DND-41 (cell line): ENCODE data around the gene ETFB.

Experiments used
- ATAC-seq: fragments of 200-7000 bp; cut with Tn5 transposase; 3 replicates; pipeline ENCODE4 v1.9.1; 2021; ENCODE audit warnings: low read depth; ENCODE audit not compliant: insufficient read depth
- DNase-seq: peaks from one replicate; pipeline ENCODE4 v3.0.0-alpha.2; 2020
- H2AFZ ChIP-seq: 2 replicates; pipeline ENCODE4 v1.6.0; 2012; ENCODE audit warnings: low read depth, low read length
- H3K27ac ChIP-seq: 2 replicates; pipeline ENCODE4 v1.5.1; 2012; ENCODE audit warnings: low read length, inconsistent platforms
- H3K27me3 ChIP-seq: fragments of 200-600 bp; sonication (generic); 2 replicates; pipeline ENCODE4 v1.6.0; 2012; ENCODE audit warnings: low read length, mild to moderate bottlenecking, inconsistent platforms; ENCODE audit not compliant: insufficient read depth, poor library complexity
- H3K36me3 ChIP-seq: 2 replicates; pipeline ENCODE4 v1.5.1; 2012; ENCODE audit warnings: low read length, inconsistent platforms; ENCODE audit not compliant: insufficient read depth
- H3K4me1 ChIP-seq: 2 replicates; pipeline ENCODE4 v1.5.1; 2012; ENCODE audit warnings: mild to moderate bottlenecking, low read length; ENCODE audit not compliant: insufficient read depth
- H3K4me2 ChIP-seq: 2 replicates; pipeline ENCODE4 v1.6.0; 2012; ENCODE audit warnings: mild to moderate bottlenecking, moderate library complexity, low read length, inconsistent platforms; ENCODE audit not compliant: insufficient read depth
- H3K4me3 ChIP-seq, 2 experiments: fragments of 200-600 bp in 1 of 2; shearing (Covaris generic) in 1 of 2; 2 replicates each; pipeline ENCODE4 v1.5.1; 2012 to 2016; ENCODE audit warnings: inconsistent platforms in 2 of 2, low read length in 2 of 2, mild to moderate bottlenecking in 2 of 2, low read depth in 1 of 2, moderate library complexity in 1 of 2
- H3K79me2 ChIP-seq: 2 replicates; pipeline ENCODE4 v1.6.0; 2012; ENCODE audit warnings: low read length, inconsistent platforms; ENCODE audit not compliant: insufficient read depth
- H3K9ac ChIP-seq: 2 replicates; pipeline ENCODE4 v1.6.0; 2012; ENCODE audit warnings: low read depth, mild to moderate bottlenecking, inconsistent platforms, low read length, moderate library complexity
- H3K9me3 ChIP-seq: 2 replicates; pipeline ENCODE4 v1.5.1; 2012; ENCODE audit warnings: low read length, moderate library complexity, mild to moderate bottlenecking, inconsistent platforms; ENCODE audit not compliant: insufficient read depth, severe bottlenecking
- H4K20me1 ChIP-seq: 2 replicates; pipeline ENCODE4 v1.6.0; 2012; ENCODE audit warnings: low read length; ENCODE audit not compliant: insufficient read depth
- EZH2 ChIP-seq: IDR thresholded peaks from 3 replicates; pipeline ENCODE4 v1.6.1; 2012; ENCODE audit warnings: borderline replicate concordance, low read depth, mild to moderate bottlenecking, moderate library complexity, low read length, inconsistent platforms; ENCODE audit not compliant: severe bottlenecking
- TF ChIP-seq, protein P1 (sequence below): IDR thresholded peaks from 2 replicates; pipeline ENCODE4 v1.5.1; 2012; ENCODE audit warnings: borderline replicate concordance, low read length, moderate library complexity, mild to moderate bottlenecking; ENCODE audit not compliant: poor library complexity, severe bottlenecking; ENCODE audit errors: extremely low read depth

The ETFB gene

DNA sequence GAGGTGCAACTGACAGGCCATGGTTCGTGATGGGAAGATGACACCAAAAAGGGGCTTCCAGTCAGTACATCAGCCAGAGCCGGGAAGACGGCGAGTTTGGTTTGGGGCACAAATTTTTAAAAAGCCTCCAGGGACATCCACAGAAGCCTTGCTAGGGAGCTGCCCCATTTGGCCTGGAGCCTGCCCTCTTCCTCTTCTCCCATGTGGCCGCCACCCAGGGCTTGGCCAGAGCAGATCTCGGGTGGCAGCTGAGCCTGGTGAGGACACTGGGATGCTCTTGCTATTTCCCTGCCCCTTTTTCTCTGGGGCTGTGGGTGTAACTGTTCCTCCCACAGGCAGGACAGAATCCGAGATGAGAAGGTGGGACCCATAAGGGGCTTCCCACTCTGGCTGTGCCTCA, 8.2 kb downstream of the ETFB start:
- Histone ChIP-seq H3K79me2 (peaks cover 8% of the 10 kb centered on the region; the same call in 1 of the 2 replicates), H3K4me3 (no peak overlapping the region), H3K27me3 (no peaks in the 10 kb centered on the region), H4K20me1 (peaks cover 15% of the 10 kb centered on the region), H3K4me1 (peaks cover 13% of the 10 kb centered on the region), H3K9me3 (no peaks in the 10 kb centered on the region), H3K27ac (no peak overlapping the region), H3K4me2 (no peak overlapping the region), H3K9ac (no peak overlapping the region), H2AFZ (no peak overlapping the region), H3K36me3 (peaks cover 6% of the 10 kb centered on the region)
- TF ChIP-seq, protein P1, sequence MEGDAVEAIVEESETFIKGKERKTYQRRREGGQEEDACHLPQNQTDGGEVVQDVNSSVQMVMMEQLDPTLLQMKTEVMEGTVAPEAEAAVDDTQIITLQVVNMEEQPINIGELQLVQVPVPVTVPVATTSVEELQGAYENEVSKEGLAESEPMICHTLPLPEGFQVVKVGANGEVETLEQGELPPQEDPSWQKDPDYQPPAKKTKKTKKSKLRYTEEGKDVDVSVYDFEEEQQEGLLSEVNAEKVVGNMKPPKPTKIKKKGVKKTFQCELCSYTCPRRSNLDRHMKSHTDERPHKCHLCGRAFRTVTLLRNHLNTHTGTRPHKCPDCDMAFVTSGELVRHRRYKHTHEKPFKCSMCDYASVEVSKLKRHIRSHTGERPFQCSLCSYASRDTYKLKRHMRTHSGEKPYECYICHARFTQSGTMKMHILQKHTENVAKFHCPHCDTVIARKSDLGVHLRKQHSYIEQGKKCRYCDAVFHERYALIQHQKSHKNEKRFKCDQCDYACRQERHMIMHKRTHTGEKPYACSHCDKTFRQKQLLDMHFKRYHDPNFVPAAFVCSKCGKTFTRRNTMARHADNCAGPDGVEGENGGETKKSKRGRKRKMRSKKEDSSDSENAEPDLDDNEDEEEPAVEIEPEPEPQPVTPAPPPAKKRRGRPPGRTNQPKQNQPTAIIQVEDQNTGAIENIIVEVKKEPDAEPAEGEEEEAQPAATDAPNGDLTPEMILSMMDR: no peak
- no peak for TF ChIP-seq EZH2
- no peak for ATAC-seq
- no peak for DNase-seq

DNA sequence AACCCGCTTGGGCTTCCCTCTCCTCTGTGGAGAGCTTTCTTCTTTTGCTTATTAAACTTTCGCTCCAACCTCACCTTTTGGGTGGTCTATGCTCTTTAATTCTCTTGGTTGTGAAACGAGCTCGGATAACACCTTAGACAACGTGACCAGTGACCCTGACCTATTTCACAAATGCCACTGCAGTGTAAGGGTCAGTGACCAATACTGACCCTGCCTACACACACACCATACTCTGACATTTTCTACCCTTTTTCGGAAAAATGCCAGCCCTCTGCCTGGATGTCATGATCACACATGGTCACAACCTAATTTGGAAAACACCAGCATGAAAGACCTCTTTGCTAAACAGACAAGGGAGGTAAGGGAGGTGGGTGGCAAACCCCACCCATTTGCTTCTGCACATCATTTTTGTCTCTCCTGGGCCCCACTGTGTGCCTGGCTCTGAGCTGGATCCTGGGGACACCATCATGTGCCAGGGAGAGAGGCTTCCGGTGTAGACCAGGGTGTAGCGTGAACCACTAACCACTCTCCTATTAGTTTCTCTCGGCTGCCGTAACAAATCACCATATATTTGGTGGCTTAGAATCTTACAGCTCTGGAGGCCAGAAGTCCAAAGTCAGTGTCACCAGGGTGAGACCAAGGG, 9.9 kb downstream of the ETFB start:
- no peak overlapping the region for H2AFZ ChIP-seq
- H3K36me3 ChIP-seq: peaks cover 17% of the 10 kb centered on the region
- H3K4me3 ChIP-seq: no peak overlapping the region
- no peak for TF ChIP-seq EZH2
- TF ChIP-seq, protein P1: no peak
- no peaks in the 10 kb centered on the region; the same call in 1 of the 2 replicates for H3K79me2 ChIP-seq
- no peak overlapping the region for H3K9ac ChIP-seq
- H4K20me1 ChIP-seq: peaks cover 15% of the 10 kb centered on the region
- H3K27ac ChIP-seq: no peak overlapping the region
- DNase-seq: no peak
- H3K4me2 ChIP-seq: no peak overlapping the region
- ATAC-seq: no peak
- H3K9me3 ChIP-seq: no peaks in the 10 kb centered on the region
- H3K4me1 ChIP-seq: peaks cover 9% of the 10 kb centered on the region
- H3K27me3 ChIP-seq: no peaks in the 10 kb centered on the region

DNA sequence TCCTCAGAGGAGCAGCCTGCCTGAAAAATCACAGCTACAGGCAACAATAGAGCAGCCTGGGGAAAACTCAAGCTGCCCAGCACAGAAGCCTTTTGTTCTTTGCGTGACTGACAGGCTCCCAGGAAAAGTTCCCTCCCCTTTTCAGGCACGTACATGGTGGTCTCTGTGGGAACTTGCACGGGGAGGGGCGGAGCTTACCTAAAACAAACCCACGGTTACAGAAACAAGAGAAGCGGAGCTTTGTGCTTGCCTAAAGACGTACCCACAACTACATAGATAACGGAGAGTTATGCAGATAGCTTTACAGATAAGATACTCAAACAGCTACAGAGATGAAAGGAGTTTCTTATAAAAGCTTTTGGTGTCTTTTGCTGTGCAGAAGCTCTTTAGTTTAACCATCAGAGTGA, 11.4 kb downstream of the ETFB start:
- H3K27ac ChIP-seq: no peak overlapping the region
- H3K4me2 ChIP-seq: no peak overlapping the region
- no peak overlapping the region for H3K4me3 ChIP-seq
- DNase-seq (peak; percentile 75), ATAC-seq (peak; percentile 90)
- H2AFZ ChIP-seq: no peak overlapping the region
- H3K9ac ChIP-seq: no peak overlapping the region
- peaks cover 29% of the 10 kb centered on the region for H3K36me3 ChIP-seq
- peaks cover 15% of the 10 kb centered on the region for H4K20me1 ChIP-seq
- no peaks in the 10 kb centered on the region for H3K27me3 ChIP-seq
- H3K9me3 ChIP-seq: no peaks in the 10 kb centered on the region
- TF ChIP-seq EZH2: no peak
- TF ChIP-seq, protein P1: no peak
- H3K4me1 ChIP-seq: peaks cover 9% of the 10 kb centered on the region
- H3K79me2 ChIP-seq: no peaks in the 10 kb centered on the region
